NCI-H2081 treated with DMSO at 0.1 percent for 48 hours (cell line): ENCODE results near the gene ELL2.

Experiments used
- DNase-seq: peaks from one replicate; lab custom pipeline; 2025; lab: John Stamatoyannopoulos, UW

Gene ELL2

DNA sequence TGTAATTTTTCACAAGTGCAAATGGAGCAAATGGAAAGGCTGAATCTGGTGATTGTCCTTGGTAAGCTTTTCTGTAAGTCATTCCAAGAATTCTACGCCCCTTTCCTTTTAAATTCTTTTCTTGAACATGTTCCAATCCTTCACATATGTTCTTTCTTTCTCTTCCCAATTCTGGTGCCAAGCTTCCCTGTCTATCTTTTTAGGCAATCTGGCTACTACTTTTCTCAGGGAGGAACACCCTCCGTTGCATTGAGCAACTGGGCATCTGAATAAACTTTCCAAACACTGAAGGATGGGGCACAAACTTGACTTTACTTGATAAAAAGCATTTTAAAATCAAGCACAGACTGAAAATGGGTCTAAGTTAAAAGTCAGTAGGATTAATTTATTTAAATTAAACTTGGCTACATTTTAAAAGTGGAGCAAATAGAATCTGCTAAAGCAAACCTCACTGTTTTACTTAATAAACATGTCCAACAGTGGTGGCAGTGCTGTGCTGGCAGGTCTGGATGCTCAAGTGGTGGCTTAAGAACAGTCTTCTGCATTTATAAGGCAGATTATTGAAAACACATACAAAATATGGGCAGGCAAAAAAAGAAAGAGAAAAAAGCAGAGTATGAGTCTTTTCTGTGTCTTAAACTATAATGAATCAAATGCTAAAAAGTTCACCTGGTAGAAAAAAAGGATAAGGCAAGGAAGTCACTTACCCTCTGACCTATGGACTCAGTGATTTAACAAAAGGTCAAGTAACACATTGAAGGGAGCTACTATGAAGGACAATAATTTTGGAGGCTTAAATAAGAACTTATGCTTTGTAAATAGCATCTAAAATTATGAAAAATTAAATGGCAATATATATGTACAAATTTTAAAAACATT lies 5.4 kb downstream of the ELL2 start:
- no peak for DNase-seq

- DNase-seq, result no peak
These were observed 6.9 kb downstream of the ELL2 start for GRCh38 chr5:95954716-95955115.

- no peak for DNase-seq
These were observed 8.5 kb downstream of the ELL2 start for GRCh38 chr5:95953021-95953702.

DNA sequence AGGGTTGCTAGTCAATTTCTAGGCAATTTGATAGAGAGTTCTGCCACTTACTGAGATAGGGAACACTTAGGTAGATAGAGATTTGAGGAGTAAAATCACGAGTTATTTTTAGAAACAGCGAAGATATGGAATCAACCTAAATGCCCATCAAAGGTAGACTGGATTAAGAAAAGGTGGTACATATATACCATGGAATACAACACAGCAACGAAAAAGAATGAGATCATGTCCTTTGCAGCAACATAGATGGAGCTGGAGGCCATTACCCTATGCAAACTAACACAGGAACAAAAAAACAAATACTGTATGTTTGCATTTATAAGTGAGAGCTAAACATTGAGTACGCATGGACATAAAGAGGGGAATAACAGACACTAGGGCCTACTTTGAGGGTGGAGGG lies 9.7 kb downstream of the ELL2 start:
- no peak for DNase-seq

DNA sequence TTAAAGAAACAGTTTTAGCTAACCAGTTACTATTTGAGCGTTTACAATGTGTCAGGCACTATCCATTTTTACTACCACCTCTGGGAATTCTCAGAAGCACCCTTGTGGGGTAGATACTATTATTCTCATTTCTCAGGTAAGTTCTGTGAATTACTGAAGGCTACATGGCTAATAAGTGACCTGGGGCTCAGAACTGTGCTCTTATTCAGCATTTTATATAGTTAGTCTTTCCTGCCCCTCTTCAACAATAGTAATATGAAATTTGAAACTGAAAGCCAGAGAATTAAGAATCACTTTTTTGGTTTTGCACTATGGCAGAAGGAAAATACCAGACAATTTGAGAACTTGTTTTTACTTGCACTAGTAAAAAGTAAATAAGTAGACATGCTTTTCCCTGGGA lies 11.8 kb downstream of the ELL2 start:
- DNase-seq, result no peak

DNA sequence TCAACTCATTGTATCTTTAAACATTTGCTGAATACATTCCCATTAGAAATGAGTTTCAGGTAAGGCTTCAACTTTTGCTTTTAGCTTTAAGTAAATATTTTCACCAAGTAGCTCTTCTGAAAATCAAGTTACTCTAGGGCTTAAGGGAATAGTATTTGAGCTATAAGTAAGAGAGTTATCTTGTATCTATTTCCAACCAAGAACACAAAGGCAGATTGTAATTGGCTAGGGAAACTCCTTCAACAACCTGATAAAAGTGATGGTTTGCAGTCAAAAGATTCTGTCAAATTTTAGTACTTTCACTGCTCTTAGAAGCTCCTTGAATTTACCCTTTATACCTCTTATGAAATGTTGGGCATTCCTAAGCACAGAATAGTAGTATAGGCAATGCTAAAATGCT lies 13.0 kb downstream of the ELL2 start:
- no peak for DNase-seq

GRCh38 chr5:95946451-95946850 lies 15.2 kb downstream of the ELL2 start:
- no peak for DNase-seq

GRCh38 chr5:95942968-95943367 lies 18.7 kb downstream of the ELL2 start:
- DNase-seq, result no peak

DNA sequence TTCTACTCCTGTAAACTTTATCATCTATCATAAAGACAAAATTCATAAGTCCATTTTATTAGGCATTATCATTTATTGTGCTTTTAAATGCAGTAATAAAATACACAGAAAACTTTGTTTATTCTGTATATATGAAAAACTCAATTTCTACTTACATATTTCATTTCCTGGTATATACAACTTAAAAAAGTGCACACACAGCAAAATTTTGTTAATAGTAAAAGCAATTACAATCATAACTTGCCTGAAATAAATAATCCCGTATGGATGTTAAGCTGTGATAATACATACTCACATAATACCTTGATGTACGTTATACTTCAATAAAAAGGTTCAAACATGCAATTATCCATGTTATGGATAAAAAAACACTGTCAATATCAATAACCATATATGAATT lies 19.2 kb downstream of the ELL2 start:
- DNase-seq, result no peak

DNA sequence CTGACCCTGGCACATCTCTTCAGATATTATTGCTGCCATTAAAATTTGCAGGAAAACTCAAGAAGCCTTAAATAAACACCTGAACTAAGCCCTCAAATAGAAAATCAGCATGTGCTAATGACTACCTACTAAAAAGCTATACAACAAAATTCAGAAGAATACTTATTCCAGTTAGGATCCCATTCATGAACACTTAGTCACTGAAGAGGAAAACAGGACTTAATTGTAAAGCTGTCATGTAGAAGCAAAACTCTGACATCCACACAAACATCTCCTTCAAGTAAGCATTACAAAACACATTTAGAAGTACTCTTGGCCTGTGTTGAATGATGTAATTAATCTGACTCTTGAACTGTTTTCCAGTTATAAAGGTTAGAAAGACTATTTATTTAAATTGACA lies 19.9 kb downstream of the ELL2 start:
- no peak for DNase-seq

DNA sequence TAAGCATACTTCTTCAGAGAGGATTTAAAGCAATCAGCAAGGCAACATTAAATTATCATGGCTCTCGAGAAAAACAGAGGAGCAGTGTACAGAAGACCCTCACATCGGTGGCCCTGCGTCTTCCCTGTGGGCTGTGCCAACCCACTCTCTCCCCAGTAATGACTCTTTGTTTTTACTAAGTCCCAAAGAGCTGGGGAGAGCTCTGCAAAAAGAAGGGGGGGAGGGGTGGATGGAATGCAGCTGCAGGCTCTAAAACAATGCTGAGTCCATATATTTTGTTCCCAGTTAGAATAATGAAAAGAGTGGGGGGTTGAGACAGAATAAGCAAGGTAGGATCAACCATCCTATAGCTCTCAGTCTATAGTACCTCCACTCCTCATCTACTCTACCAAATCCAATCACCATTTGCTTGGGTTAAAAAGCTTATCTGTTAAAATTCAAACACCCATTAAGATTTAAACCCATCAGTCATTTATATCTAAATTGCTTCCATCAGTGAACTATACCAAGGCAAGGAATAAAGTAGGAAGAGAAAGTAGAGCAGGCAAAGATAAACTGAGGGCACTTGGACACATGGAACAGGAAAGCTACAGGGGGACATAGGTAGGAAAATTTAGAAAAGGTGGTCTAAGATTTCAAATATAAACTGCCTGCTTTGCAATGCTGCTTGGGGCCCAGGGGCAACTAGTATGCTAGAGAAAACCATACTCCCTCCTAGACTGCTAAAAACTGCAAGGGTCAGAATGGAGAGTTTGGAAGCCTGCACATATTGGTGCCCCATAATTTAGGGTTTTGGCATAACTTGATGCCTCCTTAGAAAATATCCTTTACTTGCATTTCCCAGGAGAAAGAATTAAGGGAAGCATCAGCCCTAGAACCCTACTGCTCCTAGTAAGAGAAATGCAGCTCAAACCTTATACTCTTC lies 20.6 kb downstream of the ELL2 start:
- DNase-seq, result no peak

GRCh38 chr5:95939465-95939864 lies 22.2 kb downstream of the ELL2 start:
- no peak for DNase-seq

DNA sequence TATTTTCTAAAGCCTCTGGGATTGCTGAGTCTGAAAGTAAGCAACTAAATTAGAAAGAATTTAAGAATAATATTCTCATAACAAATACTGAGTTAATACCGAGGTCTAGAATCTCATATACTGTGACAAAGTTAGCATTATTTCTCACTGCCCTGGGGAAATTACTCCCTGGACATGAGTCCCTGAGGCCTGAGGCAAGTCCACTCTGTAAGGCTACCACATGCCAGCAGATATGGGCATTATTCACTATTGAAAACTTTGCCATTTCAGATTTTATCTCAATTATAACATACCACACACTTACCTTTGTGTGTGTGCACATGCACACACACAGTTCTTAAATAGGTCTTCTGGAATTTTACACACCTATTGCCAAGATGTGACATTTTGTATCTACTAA lies 22.9 kb downstream of the ELL2 start:
- DNase-seq, result no peak

GRCh38 chr5:95938347-95938746 lies 23.3 kb downstream of the ELL2 start:
- DNase-seq, result no peak

DNA sequence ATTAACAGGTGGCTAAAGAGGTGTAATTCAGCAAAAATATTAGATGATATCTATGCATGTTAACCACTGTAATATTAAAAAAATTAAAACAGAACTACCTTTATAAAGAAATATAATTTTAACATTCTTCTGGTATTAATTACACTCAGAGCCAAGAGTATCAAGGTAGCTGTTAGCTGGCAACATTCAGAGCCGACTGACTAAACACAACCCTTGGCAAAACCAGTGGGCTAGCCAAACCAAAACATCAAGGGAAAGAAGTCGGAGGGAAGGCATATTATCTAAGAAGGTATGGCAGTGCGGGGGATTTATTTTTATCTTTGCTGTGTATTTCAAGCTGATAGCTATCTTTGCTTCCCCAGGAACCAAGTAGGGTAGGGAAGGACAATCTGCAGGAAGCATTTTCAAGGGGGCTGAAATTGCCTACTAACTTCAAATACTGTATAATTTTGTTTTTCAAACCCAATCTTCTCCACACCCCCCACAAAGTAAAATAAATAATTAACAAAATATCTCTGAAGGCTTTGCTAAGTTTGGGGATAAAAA lies 24.0 kb downstream of the ELL2 start:
- no peak for DNase-seq

DNA sequence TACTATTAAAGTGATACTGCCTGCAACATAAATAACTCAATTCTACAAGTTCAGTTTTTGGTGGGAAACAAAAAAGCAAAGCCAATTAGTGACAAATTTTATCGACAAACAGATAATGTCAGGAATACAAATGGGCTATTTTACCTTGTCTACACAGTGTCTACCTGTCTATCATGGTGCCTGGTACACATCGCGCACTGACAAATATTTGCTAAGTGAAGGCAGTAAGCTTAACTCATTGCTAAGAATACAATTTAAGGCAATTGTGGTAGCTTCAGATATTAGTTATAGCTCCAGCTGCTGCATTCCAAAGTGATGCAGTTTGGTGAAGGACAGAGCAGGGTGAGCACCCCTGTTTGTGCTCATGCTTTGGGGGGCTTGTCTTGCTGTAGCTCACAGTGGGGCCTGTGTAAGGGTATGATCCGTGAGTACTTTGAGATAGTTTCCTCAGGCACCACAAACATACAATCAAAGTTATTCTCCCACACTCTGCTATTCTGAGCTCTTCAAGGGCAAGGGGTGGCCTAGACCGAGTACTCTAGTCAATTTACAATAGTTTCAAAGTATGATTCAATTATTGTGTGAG lies 24.7 kb downstream of the ELL2 start:
- DNase-seq, result no peak

GRCh38 chr5:95935553-95936100 lies 26.0 kb downstream of the ELL2 start:
- DNase-seq, result no peak

- no peak for DNase-seq
These were observed 27.3 kb downstream of the ELL2 start for GRCh38 chr5:95934207-95934804.

DNA sequence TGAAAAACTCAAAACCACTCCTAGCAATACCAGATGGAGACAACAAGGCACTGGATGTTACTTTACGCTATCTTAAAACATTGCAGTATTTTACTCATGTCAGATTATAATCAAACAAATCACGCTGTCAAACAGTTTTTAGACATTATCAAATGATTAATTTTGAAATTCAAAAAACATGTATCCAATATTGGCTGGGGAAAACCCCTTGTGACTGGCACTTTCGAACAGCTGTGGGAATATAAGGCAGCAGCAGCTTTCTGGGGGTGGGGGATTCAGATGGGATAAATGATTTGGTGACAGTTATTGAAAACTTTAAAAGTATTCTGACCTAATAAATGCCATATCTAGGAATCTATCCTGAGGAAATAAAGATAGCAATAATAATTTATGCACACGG lies 28.7 kb downstream of the ELL2 start:
- DNase-seq, result no peak

DNA sequence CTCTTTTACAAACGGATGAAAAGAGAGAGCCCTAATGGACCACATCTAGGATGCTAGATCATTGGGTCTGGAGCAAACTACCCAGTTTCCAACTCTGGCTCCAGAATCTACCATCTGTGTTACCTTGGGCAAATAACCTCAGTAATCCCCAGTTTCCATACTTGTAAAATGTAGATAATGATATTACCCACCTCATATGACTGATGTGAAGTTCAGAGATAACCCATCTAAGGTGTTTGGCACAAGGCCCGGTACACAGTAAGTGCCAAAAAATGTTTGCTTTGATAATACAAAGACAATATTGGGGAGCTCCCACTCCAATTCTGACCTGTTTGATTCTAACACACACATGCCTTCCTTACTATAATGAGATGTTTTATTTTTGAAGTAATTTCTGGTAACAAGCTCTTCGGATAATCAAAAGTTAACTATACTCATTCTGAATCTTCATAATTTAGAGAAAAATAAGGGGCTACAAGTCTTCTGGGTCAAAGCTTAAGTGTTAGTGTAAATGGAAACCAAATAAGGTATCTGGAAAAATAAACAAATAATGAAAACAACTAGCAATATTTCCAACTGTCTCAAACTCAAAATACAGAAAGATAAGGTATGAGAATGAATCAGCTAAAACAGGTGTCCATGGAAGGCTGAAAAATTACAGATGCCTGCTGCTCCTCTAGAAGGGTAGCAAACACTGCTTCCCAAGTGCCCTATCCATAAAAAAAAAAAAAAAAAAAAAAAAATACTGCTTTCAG lies 30.4 kb downstream of the ELL2 start:
- no peak for DNase-seq
